Erythroblast (primary cell): ENCODE results near the gene GREM2.
A peak's percentile ranks its signal among the peaks of the same experiment; 100 is the strongest.

ENCODE experiments used
- DNase-seq, 2 experiments: peaks; one replicate each; lab custom pipeline; 2025; lab: John Stamatoyannopoulos, UW
- GATA1 ChIP-seq: IDR thresholded peaks from 2 replicates; pipeline ENCODE4 v1.6.1; 2011; ENCODE audit warnings: low read depth, mild to moderate bottlenecking, control low read depth, low read length, moderate library complexity
- POLR2A ChIP-seq: IDR thresholded peaks from 2 replicates; pipeline ENCODE4 v1.6.1; 2011; ENCODE audit warnings: mild to moderate bottlenecking, low read length

Gene GREM2

GRCh38 chr1:240495601-240496000 lies 116.4 kb downstream of the GREM2 start:
- TF ChIP-seq GATA1 (no peak), POLR2A (no peak)
- no peak for DNase-seq

GRCh38 chr1:240492832-240493440 lies 119.0 kb downstream of the GREM2 start:
- TF ChIP-seq GATA1 (no peak), POLR2A (no peak)
- peak; percentile 33 to 34 for DNase-seq

- TF ChIP-seq GATA1 (no peak), POLR2A (no peak)
- DNase-seq, result no peak
Measured at GRCh38 chr1:240491796-240492195, 120.2 kb downstream of the GREM2 start.

- no peak for DNase-seq
- no peak for TF ChIP-seq GATA1
- no peak for TF ChIP-seq POLR2A
Measured at GRCh38 chr1:240491156-240491555, 120.8 kb downstream of the GREM2 start.

GRCh38 chr1:240487493-240487892 lies 124.5 kb downstream of the GREM2 start:
- no peak for DNase-seq
- TF ChIP-seq POLR2A (no peak), GATA1 (no peak)

- no peak for TF ChIP-seq GATA1
- TF ChIP-seq POLR2A, result no peak
- DNase-seq, result no peak
Measured at GRCh38 chr1:240486611-240487010, 125.3 kb downstream of the GREM2 start.

GRCh38 chr1:240484804-240485443 lies 127.0 kb downstream of the GREM2 start:
- no peak for TF ChIP-seq POLR2A
- TF ChIP-seq GATA1, result no peak
- DNase-seq, result no peak

GRCh38 chr1:240478536-240478935 lies 133.4 kb downstream of the GREM2 start:
- DNase-seq, result no peak
- TF ChIP-seq POLR2A (no peak), GATA1 (no peak)

GRCh38 chr1:240475832-240476231 lies 136.1 kb downstream of the GREM2 start:
- TF ChIP-seq GATA1 (no peak), POLR2A (no peak)
- no peak for DNase-seq

- TF ChIP-seq POLR2A (no peak), GATA1 (no peak)
- DNase-seq, result no peak
Measured at GRCh38 chr1:240474133-240474614, 137.8 kb downstream of the GREM2 start.

- TF ChIP-seq GATA1 (no peak), POLR2A (no peak)
- no peak for DNase-seq
Measured at GRCh38 chr1:240468656-240469055, 143.3 kb downstream of the GREM2 start.

GRCh38 chr1:240467895-240468294 lies 144.1 kb downstream of the GREM2 start:
- TF ChIP-seq GATA1, result no peak
- TF ChIP-seq POLR2A, result no peak
- DNase-seq, result no peak

- DNase-seq, result no peak
- TF ChIP-seq GATA1 (no peak), POLR2A (no peak)
Measured at GRCh38 chr1:240466509-240466908, 145.4 kb downstream of the GREM2 start.

GRCh38 chr1:240465531-240465940 lies 146.4 kb downstream of the GREM2 start:
- no peak for TF ChIP-seq POLR2A
- no peak for TF ChIP-seq GATA1
- DNase-seq, result peak in 1 of 2 experiments; percentile 2
